Measurements from ENCODE around the gene FAP.

Gene FAP

GRCh38 chr2:162266460-162266760, 23.2 kb upstream of the FAP start:
- no peak overlapping the region for H3K4me3 ChIP-seq (ENCODE audit: control insufficient read depth in 1 of 7, extremely low read depth in 1 of 7, insufficient read depth in 4 of 7, low read depth in 2 of 7, low read length in 6 of 7)
- POLR2A ChIA-PET: no interaction called here
- DNase-seq: no peak
- peaks cover 9 to 38% (median 16%) of the 10 kb centered on the region in 4 experiments for H3K36me3 ChIP-seq (ENCODE audit: control insufficient read depth in 4 of 4, insufficient read depth in 4 of 4, low read length in 3 of 4)
- no peaks in the 10 kb centered on the region for H3K9me3 ChIP-seq (ENCODE audit: control extremely low read depth in 1 of 5, control insufficient read depth in 4 of 5, insufficient read depth in 2 of 5, low read depth in 1 of 5, low read length in 4 of 5)
- H3K27ac ChIP-seq (ENCODE audit: insufficient read depth in 1 of 2, low read depth in 1 of 2, low read length in 2 of 2, poor library complexity in 1 of 2, severe bottlenecking in 2 of 2): no peak overlapping the region
- 100% methylated on average over 1 of the region's 1 CpG for WGBS (ENCODE audit: insufficient coverage)
- H3K27me3 ChIP-seq (replicated peaks in 2 of 5; ENCODE audit: control insufficient read depth in 4 of 5, insufficient read depth in 5 of 5, low read length in 4 of 5): no peaks in the 10 kb centered on the region
- peaks cover 5 to 7% (median 6%) of the 10 kb centered on the region in 4 experiments for H3K4me1 ChIP-seq (ENCODE audit: control extremely low read depth in 1 of 4, control insufficient read depth in 4 of 4, insufficient read depth in 4 of 4, low read length in 3 of 4)
- CTCF ChIA-PET: no interaction called here

- ChIA-PET POLR2A (no interaction called here), CTCF (interaction anchor here (1.1 kb wide), 1 partner anchor 12 kb away, joined by 3 read pairs; no protein-coding TSS in a partner anchor)
- Histone ChIP-seq H3K27ac (ENCODE audit: insufficient read depth in 1 of 2, low read depth in 1 of 2, low read length in 2 of 2, poor library complexity in 1 of 2, severe bottlenecking in 2 of 2) (no peak overlapping the region), H3K36me3 (ENCODE audit: control insufficient read depth in 4 of 4, insufficient read depth in 4 of 4, low read length in 3 of 4) (peaks cover 9 to 34% (median 16%) of the 10 kb centered on the region in 4 experiments), H3K4me3 (ENCODE audit: control insufficient read depth in 1 of 7, extremely low read depth in 1 of 7, insufficient read depth in 4 of 7, low read depth in 2 of 7, low read length in 6 of 7) (no peak overlapping the region), H3K27me3 (replicated peaks in 2 of 5; ENCODE audit: control insufficient read depth in 4 of 5, insufficient read depth in 5 of 5, low read length in 4 of 5) (no peaks in the 10 kb centered on the region), H3K9me3 (ENCODE audit: control extremely low read depth in 1 of 5, control insufficient read depth in 4 of 5, insufficient read depth in 2 of 5, low read depth in 1 of 5, low read length in 4 of 5) (no peaks in the 10 kb centered on the region), H3K4me1 (ENCODE audit: control extremely low read depth in 1 of 4, control insufficient read depth in 4 of 4, insufficient read depth in 4 of 4, low read length in 3 of 4) (peaks cover 5 to 11% (median 8%) of the 10 kb centered on the region in 4 experiments)
- DNase-seq: no peak
- WGBS (ENCODE audit: insufficient coverage): 98% methylated on average over 5 of the region's 7 CpGs
Measured at GRCh38 chr2:162265666-162266459, 22.6 kb upstream of the FAP start.

- Histone ChIP-seq H3K4me3 (ENCODE audit: control insufficient read depth in 1 of 7, extremely low read depth in 1 of 7, insufficient read depth in 4 of 7, low read depth in 2 of 7, low read length in 6 of 7) (no peak overlapping the region), H3K4me1 (ENCODE audit: control extremely low read depth in 1 of 4, control insufficient read depth in 4 of 4, insufficient read depth in 4 of 4, low read length in 3 of 4) (peaks cover 5 to 14% (median 8%) of the 10 kb centered on the region in 4 experiments), H3K36me3 (ENCODE audit: control insufficient read depth in 4 of 4, insufficient read depth in 4 of 4, low read length in 3 of 4) (peaks cover 5 to 8% (median 7%) of the 10 kb centered on the region in 4 experiments), H3K27ac (ENCODE audit: insufficient read depth in 1 of 2, low read depth in 1 of 2, low read length in 2 of 2, poor library complexity in 1 of 2, severe bottlenecking in 2 of 2) (no peak overlapping the region), H3K9me3 (ENCODE audit: control extremely low read depth in 1 of 5, control insufficient read depth in 4 of 5, insufficient read depth in 2 of 5, low read depth in 1 of 5, low read length in 4 of 5) (no peaks in the 10 kb centered on the region), H3K27me3 (replicated peaks in 2 of 5; ENCODE audit: control insufficient read depth in 4 of 5, insufficient read depth in 5 of 5, low read length in 4 of 5) (no peaks in the 10 kb centered on the region)
- ChIA-PET CTCF (interaction anchor here (0.9 kb wide), 1 partner anchor 15 kb away, joined by 3 read pairs; no protein-coding TSS in a partner anchor), POLR2A (no interaction called here)
- WGBS (ENCODE audit: insufficient coverage): 64% methylated on average over 3 of the region's 4 CpGs
- DNase-seq: peak in 2 of 3 donors; percentile 28 to 41
Measured at GRCh38 chr2:162261032-162261945, 18.0 kb upstream of the FAP start.

- POLR2A ChIA-PET: no interaction called here
- 95% methylated on average over 2 of the region's 2 CpGs for WGBS (ENCODE audit: insufficient coverage)
- H3K36me3 ChIP-seq (ENCODE audit: control insufficient read depth in 4 of 4, insufficient read depth in 4 of 4, low read length in 3 of 4): no peaks in the 10 kb centered on the region
- H3K9me3 ChIP-seq (ENCODE audit: control extremely low read depth in 1 of 5, control insufficient read depth in 4 of 5, insufficient read depth in 2 of 5, low read depth in 1 of 5, low read length in 4 of 5): no peaks in the 10 kb centered on the region
- no peak for DNase-seq
- CTCF ChIA-PET: no interaction called here
- no peak overlapping the region for H3K4me3 ChIP-seq (ENCODE audit: control insufficient read depth in 1 of 7, extremely low read depth in 1 of 7, insufficient read depth in 4 of 7, low read depth in 2 of 7, low read length in 6 of 7)
- H3K4me1 ChIP-seq (ENCODE audit: control extremely low read depth in 1 of 4, control insufficient read depth in 4 of 4, insufficient read depth in 4 of 4, low read length in 3 of 4): peaks cover 5 to 14% (median 8%) of the 10 kb centered on the region in 4 experiments
- no peaks in the 10 kb centered on the region for H3K27me3 ChIP-seq (replicated peaks in 2 of 5; ENCODE audit: control insufficient read depth in 4 of 5, insufficient read depth in 5 of 5, low read length in 4 of 5)
- no peak overlapping the region for H3K27ac ChIP-seq (ENCODE audit: insufficient read depth in 1 of 2, low read depth in 1 of 2, low read length in 2 of 2, poor library complexity in 1 of 2, severe bottlenecking in 2 of 2)
Measured at GRCh38 chr2:162258686-162259085, 15.4 kb upstream of the FAP start.

- no peaks in the 10 kb centered on the region for H3K9me3 ChIP-seq (ENCODE audit: control extremely low read depth in 1 of 5, control insufficient read depth in 4 of 5, insufficient read depth in 2 of 5, low read depth in 1 of 5, low read length in 4 of 5)
- no peaks in the 10 kb centered on the region for H3K36me3 ChIP-seq (ENCODE audit: control insufficient read depth in 4 of 4, insufficient read depth in 4 of 4, low read length in 3 of 4)
- DNase-seq: no peak
- peaks cover 5 to 14% (median 8%) of the 10 kb centered on the region in 4 experiments for H3K4me1 ChIP-seq (ENCODE audit: control extremely low read depth in 1 of 4, control insufficient read depth in 4 of 4, insufficient read depth in 4 of 4, low read length in 3 of 4)
- CTCF ChIA-PET: no interaction called here
- no peak overlapping the region for H3K4me3 ChIP-seq (ENCODE audit: control insufficient read depth in 1 of 7, extremely low read depth in 1 of 7, insufficient read depth in 4 of 7, low read depth in 2 of 7, low read length in 6 of 7)
- 89% methylated on average over 3 of the region's 4 CpGs for WGBS (ENCODE audit: insufficient coverage)
- POLR2A ChIA-PET: no interaction called here
- H3K27me3 ChIP-seq (replicated peaks in 2 of 5; ENCODE audit: control insufficient read depth in 4 of 5, insufficient read depth in 5 of 5, low read length in 4 of 5): no peaks in the 10 kb centered on the region
- no peak overlapping the region for H3K27ac ChIP-seq (ENCODE audit: insufficient read depth in 1 of 2, low read depth in 1 of 2, low read length in 2 of 2, poor library complexity in 1 of 2, severe bottlenecking in 2 of 2)
Measured at GRCh38 chr2:162258169-162258568, 14.9 kb upstream of the FAP start.

GRCh38 chr2:162257425-162257824, 14.2 kb upstream of the FAP start:
- Histone ChIP-seq H3K27me3 (replicated peaks in 2 of 5; ENCODE audit: control insufficient read depth in 4 of 5, insufficient read depth in 5 of 5, low read length in 4 of 5) (no peaks in the 10 kb centered on the region), H3K9me3 (ENCODE audit: control extremely low read depth in 1 of 5, control insufficient read depth in 4 of 5, insufficient read depth in 2 of 5, low read depth in 1 of 5, low read length in 4 of 5) (no peaks in the 10 kb centered on the region), H3K27ac (ENCODE audit: insufficient read depth in 1 of 2, low read depth in 1 of 2, low read length in 2 of 2, poor library complexity in 1 of 2, severe bottlenecking in 2 of 2) (no peak overlapping the region), H3K4me3 (ENCODE audit: control insufficient read depth in 1 of 7, extremely low read depth in 1 of 7, insufficient read depth in 4 of 7, low read depth in 2 of 7, low read length in 6 of 7) (no peak overlapping the region), H3K36me3 (ENCODE audit: control insufficient read depth in 4 of 4, insufficient read depth in 4 of 4, low read length in 3 of 4) (no peaks in the 10 kb centered on the region), H3K4me1 (ENCODE audit: control extremely low read depth in 1 of 4, control insufficient read depth in 4 of 4, insufficient read depth in 4 of 4, low read length in 3 of 4) (peaks cover 5 to 14% (median 8%) of the 10 kb centered on the region in 4 experiments)
- ChIA-PET POLR2A (no interaction called here), CTCF (no interaction called here)
- WGBS (ENCODE audit: insufficient coverage): no CpG with 5 or more reads among the region's 1 CpG
- no peak for DNase-seq

GRCh38 chr2:162256591-162256991, 13.3 kb upstream of the FAP start:
- no peak for DNase-seq
- 100% methylated on average over 1 of the region's 2 CpGs for WGBS (ENCODE audit: insufficient coverage)
- no peak overlapping the region for H3K27ac ChIP-seq (ENCODE audit: insufficient read depth in 1 of 2, low read depth in 1 of 2, low read length in 2 of 2, poor library complexity in 1 of 2, severe bottlenecking in 2 of 2)
- H3K4me3 ChIP-seq (ENCODE audit: control insufficient read depth in 1 of 7, extremely low read depth in 1 of 7, insufficient read depth in 4 of 7, low read depth in 2 of 7, low read length in 6 of 7): no peak overlapping the region
- peaks cover under 1 to 9% (median 3%) of the 10 kb centered on the region in 4 experiments for H3K4me1 ChIP-seq (ENCODE audit: control extremely low read depth in 1 of 4, control insufficient read depth in 4 of 4, insufficient read depth in 4 of 4, low read length in 3 of 4)
- no peaks in the 10 kb centered on the region for H3K27me3 ChIP-seq (replicated peaks in 2 of 5; ENCODE audit: control insufficient read depth in 4 of 5, insufficient read depth in 5 of 5, low read length in 4 of 5)
- CTCF ChIA-PET: interaction anchor here (1.2 to 1.4 kb wide), 2 partner anchors 15 to 16 kb away, joined by 3 read pairs; no protein-coding TSS in a partner anchor
- no peaks in the 10 kb centered on the region for H3K36me3 ChIP-seq (ENCODE audit: control insufficient read depth in 4 of 4, insufficient read depth in 4 of 4, low read length in 3 of 4)
- no peaks in the 10 kb centered on the region for H3K9me3 ChIP-seq (ENCODE audit: control extremely low read depth in 1 of 5, control insufficient read depth in 4 of 5, insufficient read depth in 2 of 5, low read depth in 1 of 5, low read length in 4 of 5)
- POLR2A ChIA-PET: no interaction called here

All from common myeloid progenitor, CD34-positive (primary cell).